HCT116 (cell line): Measurements from ENCODE around the gene SCGB1A1. TPM values are rescaled to one million over a fixed set of nuclear protein-coding genes. Genes with fewer than 3 reads are reported as not detected.

Source experiments
- ATAC-seq: fragments of 200-7000 bp; cut with Tn5 transposase; 2 replicates; pipeline ENCODE4 v1.9.1; 2020; ENCODE audit warnings: mild to moderate bottlenecking, moderate library complexity
- BruUV-seq: library from RNA; stranded (reverse); fragments of 400-500 nt; replicated peaks from 2 replicates; lab custom pipeline; 2021; lab: Mats Ljungman, UMichigan
- CTCF ChIA-PET: fragments of 300-600 bp; sonication (Branson Sonifier 250); formaldehyde crosslinking; loops from one replicate; lab custom pipeline; 2021; ENCODE audit warnings: antibody characterized with exemption; lab: Charles Lee
- POLR2A ChIA-PET: fragments of 300-600, 350-600 bp; sonication (Branson Sonifier 250); formaldehyde crosslinking; loops from one replicate; lab custom pipeline; 2021; ENCODE audit warnings: antibody characterized with exemption; lab: Charles Lee
- RAD21 ChIA-PET, 2 experiments: fragments of 300-600 bp; sonication (Branson Sonifier 250); formaldehyde crosslinking; loops; one replicate each; lab custom pipeline; 2023; ENCODE audit warnings: low total read pairs in 2 of 2; ENCODE audit not compliant: uncharacterized antibody in 2 of 2, unreplicated experiment in 2 of 2, low non-redundant PET in 1 of 2; lab: Charles Lee
- DNase-seq: peaks from one replicate; pipeline ENCODE4 v3.0.0-alpha.2; 2010; ENCODE audit warnings: low read depth, low spot score
- H2AFZ ChIP-seq: fragments of 200-600 bp; shearing (Covaris generic), sonication (generic); 2 replicates; pipeline ENCODE4 v1.6.1; 2017; ENCODE audit warnings: low read depth, mixed run types, mixed read lengths, antibody characterized with exemption, low read length; ENCODE audit not compliant: poor library complexity, severe bottlenecking
- H3K27ac ChIP-seq: 2 replicates; pipeline ENCODE4 v1.5.1; 2012; ENCODE audit warnings: low read depth, low read length
- H3K27me3 ChIP-seq: fragments of 200-600 bp; sonication (generic); 2 replicates; pipeline ENCODE4 v1.6.1; 2016; ENCODE audit warnings: mixed run types, low read length, mixed read lengths; ENCODE audit not compliant: insufficient read depth
- H3K36me3 ChIP-seq, 2 experiments: fragments of 200-500 bp in 1 of 2; fragments of 200-600 bp in 1 of 2; sonication (Bioruptor generic) in 1 of 2; sonication (generic) in 1 of 2; 2 replicates each; pipeline versions ENCODE4 v1.5.1 to v1.6.1; 2014 to 2016; ENCODE audit warnings: low read length in 2 of 2, inconsistent platforms in 1 of 2, mixed read lengths in 1 of 2, mixed run types in 1 of 2; ENCODE audit not compliant: insufficient read depth in 2 of 2, control insufficient read depth in 1 of 2
- H3K4me1 ChIP-seq, 2 experiments: fragments of 200-600 bp in 1 of 2; sonication (generic) in 1 of 2; 2 replicates each; pipeline versions ENCODE4 v1.5.1 to v1.6.1; 2012 to 2017; ENCODE audit warnings: low read length in 2 of 2, inconsistent platforms in 1 of 2, mild to moderate bottlenecking in 1 of 2, mixed read lengths in 1 of 2, mixed run types in 1 of 2, moderate library complexity in 1 of 2; ENCODE audit not compliant: insufficient read depth in 2 of 2, control insufficient read depth in 1 of 2
- H3K4me2 ChIP-seq: fragments of 200-600 bp; sonication (generic); 2 replicates; pipeline ENCODE4 v1.6.1; 2017; ENCODE audit warnings: mixed run types, low read length, mixed read lengths
- H3K4me3 ChIP-seq, 2 experiments: fragments of 200-600 bp in 1 of 2; sonication (generic) in 1 of 2; replicated peaks in 1 of 2; 2 replicates each; pipeline ENCODE4 v1.5.1; 2011 to 2016; ENCODE audit warnings: low read length in 2 of 2, control low read depth in 1 of 2, low read depth in 1 of 2, mild to moderate bottlenecking in 1 of 2, mixed read lengths in 1 of 2, mixed run types in 1 of 2
- H3K79me2 ChIP-seq: fragments of 200-600 bp; sonication (generic); 2 replicates; pipeline ENCODE4 v1.6.1; 2017; ENCODE audit warnings: mild to moderate bottlenecking, mixed run types, low read length, moderate library complexity, mixed read lengths; ENCODE audit not compliant: insufficient read depth
- H3K9ac ChIP-seq: fragments of 200-600 bp; sonication (generic); 2 replicates; pipeline ENCODE4 v1.6.1; 2016; ENCODE audit warnings: low read length, mixed read lengths
- H3K9me2 ChIP-seq: fragments of 200-600 bp; sonication (generic), shearing (Covaris generic); 2 replicates; pipeline ENCODE4 v1.6.1; 2017; ENCODE audit warnings: mixed run types, mild to moderate bottlenecking, moderate library complexity; ENCODE audit not compliant: insufficient read depth
- H3K9me3 ChIP-seq, 2 experiments: fragments of 200-500 bp in 1 of 2; fragments of 200-600 bp in 1 of 2; sonication (Bioruptor generic) in 1 of 2; sonication (generic) in 1 of 2; 2 replicates each; pipeline ENCODE4 v1.6.1; 2014 to 2017; ENCODE audit warnings: low read length in 2 of 2, mixed read lengths in 2 of 2, inconsistent platforms in 1 of 2, low read depth in 1 of 2, mild to moderate bottlenecking in 1 of 2, mixed run types in 1 of 2, moderate library complexity in 1 of 2; ENCODE audit not compliant: control insufficient read depth in 1 of 2, insufficient read depth in 1 of 2
- H4K20me1 ChIP-seq: fragments of 200-600 bp; sonication (generic), shearing (Covaris generic); 2 replicates; pipeline ENCODE4 v1.6.1; 2017; ENCODE audit warnings: mixed run types, mild to moderate bottlenecking, moderate library complexity; ENCODE audit not compliant: insufficient read depth
- EZH2 ChIP-seq: fragments of 200-600 bp; sonication (generic); IDR thresholded peaks from 2 replicates; pipeline ENCODE4 v1.6.1; 2017; ENCODE audit warnings: antibody characterized with exemption, mixed run types
- RAD21 ChIP-seq: IDR thresholded peaks from 2 replicates; pipeline ENCODE4 v1.6.1; 2012; ENCODE audit warnings: low read depth, mild to moderate bottlenecking
- SP1 ChIP-seq: IDR thresholded peaks from 2 replicates; pipeline ENCODE4 v1.6.1; 2012; ENCODE audit warnings: low read depth
- YY1 ChIP-seq: IDR thresholded peaks from 2 replicates; pipeline ENCODE4 v1.6.1; 2011; ENCODE audit warnings: low read length, low read depth, moderate library complexity, mild to moderate bottlenecking; ENCODE audit not compliant: insufficient replicate concordance; ENCODE audit errors: extremely low read depth
- ZFX ChIP-seq: fragments of 450-650 bp; IDR thresholded peaks from 2 replicates; pipeline ENCODE4 v1.6.1; 2017
- intact Hi-C: fragments of 100-400 bp; cut with micrococcal nuclease; formaldehyde crosslinking; loops from 2 replicates; pipeline ENCODE4 v1.10.0; 2022
- total RNA-seq: library from RNA; stranded (reverse); gene quantifications from one replicate; pipeline ENCODE4 v1.2.1, GENCODE V29; 2021; ENCODE audit not compliant: unreplicated experiment
- TF ChIP-seq, protein P1 (sequence below): IDR thresholded peaks from 2 replicates; pipeline ENCODE4 v1.6.1; 2011; ENCODE audit warnings: mild to moderate bottlenecking, low read length, moderate library complexity; ENCODE audit not compliant: insufficient replicate concordance; ENCODE audit errors: extremely low read depth
- TF ChIP-seq, protein P2 (sequence below), 3 experiments: fragments of 200-600 bp in 1 of 3; sonication (generic) in 1 of 3; IDR thresholded peaks in 2 of 3; conservative IDR thresholded peaks in 1 of 3; 2 replicates each; pipeline ENCODE4 v1.5.1; 2012 to 2017; ENCODE audit warnings: low read depth in 2 of 3, low read length in 2 of 3, antibody characterized with exemption in 1 of 3, borderline replicate concordance in 1 of 3, control low read depth in 1 of 3, mild to moderate bottlenecking in 1 of 3, mixed read lengths in 1 of 3, mixed run types in 1 of 3, moderate library complexity in 1 of 3; ENCODE audit not compliant: insufficient read depth in 1 of 3

SCGB1A1 gene
- total RNA-seq, 1 experiment from 2014 or later = 2.0 TPM

DNA sequence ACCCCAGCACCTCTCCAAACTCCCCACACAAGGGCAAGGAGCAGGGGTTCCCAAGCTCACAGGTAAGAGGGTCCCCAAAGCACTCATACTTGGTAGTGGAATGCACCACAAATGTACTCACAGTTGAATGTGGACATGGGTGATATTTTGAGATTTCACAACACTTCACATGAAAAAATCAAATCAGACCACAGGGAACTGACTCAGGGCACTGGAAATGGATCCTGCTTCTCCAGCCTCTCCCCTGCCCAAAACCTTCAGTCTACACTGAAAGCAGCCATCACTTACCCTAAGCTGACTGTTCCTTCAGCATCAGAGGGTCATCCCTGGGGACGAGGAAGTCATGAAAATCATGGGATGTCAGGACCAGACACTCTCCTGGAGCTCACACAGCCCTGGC, 40.2 kb downstream of the SCGB1A1 start:
- H3K4me1 ChIP-seq = peaks cover 13 to 15% of the 10 kb centered on the region in 2 experiments

More for the DNA sequence above, 40.2 kb downstream of the SCGB1A1 start:
- Histone ChIP-seq H3K9me3 (no peaks in the 10 kb centered on the region), H4K20me1 (no peaks in the 10 kb centered on the region), H3K4me2 (no peak overlapping the region), H3K27ac (no peak overlapping the region), H3K9ac (no peak overlapping the region), H3K36me3 (no peaks in the 10 kb centered on the region), H3K27me3 (no peaks in the 10 kb centered on the region), H3K9me2 (no peaks in the 10 kb centered on the region), H3K4me3 (no peak overlapping the region), H3K79me2 (no peaks in the 10 kb centered on the region), H2AFZ (no peak overlapping the region)
- ATAC-seq (no peak), DNase-seq (no peak)
- TF ChIP-seq SP1 (no peak), YY1 (no peak), ZFX (no peak), RAD21 (no peak), EZH2 (no peak)
- TF ChIP-seq, protein P1, sequence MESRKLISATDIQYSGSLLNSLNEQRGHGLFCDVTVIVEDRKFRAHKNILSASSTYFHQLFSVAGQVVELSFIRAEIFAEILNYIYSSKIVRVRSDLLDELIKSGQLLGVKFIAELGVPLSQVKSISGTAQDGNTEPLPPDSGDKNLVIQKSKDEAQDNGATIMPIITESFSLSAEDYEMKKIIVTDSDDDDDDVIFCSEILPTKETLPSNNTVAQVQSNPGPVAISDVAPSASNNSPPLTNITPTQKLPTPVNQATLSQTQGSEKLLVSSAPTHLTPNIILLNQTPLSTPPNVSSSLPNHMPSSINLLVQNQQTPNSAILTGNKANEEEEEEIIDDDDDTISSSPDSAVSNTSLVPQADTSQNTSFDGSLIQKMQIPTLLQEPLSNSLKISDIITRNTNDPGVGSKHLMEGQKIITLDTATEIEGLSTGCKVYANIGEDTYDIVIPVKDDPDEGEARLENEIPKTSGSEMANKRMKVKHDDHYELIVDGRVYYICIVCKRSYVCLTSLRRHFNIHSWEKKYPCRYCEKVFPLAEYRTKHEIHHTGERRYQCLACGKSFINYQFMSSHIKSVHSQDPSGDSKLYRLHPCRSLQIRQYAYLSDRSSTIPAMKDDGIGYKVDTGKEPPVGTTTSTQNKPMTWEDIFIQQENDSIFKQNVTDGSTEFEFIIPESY = no peak
- TF ChIP-seq, protein P2, sequence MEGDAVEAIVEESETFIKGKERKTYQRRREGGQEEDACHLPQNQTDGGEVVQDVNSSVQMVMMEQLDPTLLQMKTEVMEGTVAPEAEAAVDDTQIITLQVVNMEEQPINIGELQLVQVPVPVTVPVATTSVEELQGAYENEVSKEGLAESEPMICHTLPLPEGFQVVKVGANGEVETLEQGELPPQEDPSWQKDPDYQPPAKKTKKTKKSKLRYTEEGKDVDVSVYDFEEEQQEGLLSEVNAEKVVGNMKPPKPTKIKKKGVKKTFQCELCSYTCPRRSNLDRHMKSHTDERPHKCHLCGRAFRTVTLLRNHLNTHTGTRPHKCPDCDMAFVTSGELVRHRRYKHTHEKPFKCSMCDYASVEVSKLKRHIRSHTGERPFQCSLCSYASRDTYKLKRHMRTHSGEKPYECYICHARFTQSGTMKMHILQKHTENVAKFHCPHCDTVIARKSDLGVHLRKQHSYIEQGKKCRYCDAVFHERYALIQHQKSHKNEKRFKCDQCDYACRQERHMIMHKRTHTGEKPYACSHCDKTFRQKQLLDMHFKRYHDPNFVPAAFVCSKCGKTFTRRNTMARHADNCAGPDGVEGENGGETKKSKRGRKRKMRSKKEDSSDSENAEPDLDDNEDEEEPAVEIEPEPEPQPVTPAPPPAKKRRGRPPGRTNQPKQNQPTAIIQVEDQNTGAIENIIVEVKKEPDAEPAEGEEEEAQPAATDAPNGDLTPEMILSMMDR (IDR thresholded peaks at IDR 0.05 in 2 of 3, conservative IDR thresholded peaks at IDR 0.05 in 1 of 3; ENCODE audit: borderline replicate concordance in 1 of 3, insufficient read depth in 1 of 3, low read depth in 2 of 3, low read length in 2 of 3) = no peak
- ChIA-PET POLR2A (no interaction called here), RAD21 (no interaction called here), CTCF (interaction anchor here (1.2 kb wide), 1 partner anchor 11 kb away, joined by 3 read pairs; no protein-coding TSS in a partner anchor)
- intact Hi-C loops = no loop called here
- BruUV-seq = no TSS peak
